Retinal pigment epithelial cell (primary cell): ENCODE data around the gene YY1AP1.
A peak's percentile ranks its signal among the peaks of the same experiment; 100 is the strongest.
"Not testable (repeated sequence)": the region's sequence is repeated elsewhere in the genome, so short reads cannot be mapped to it uniquely, and the experiment has no call there.

Experiments
- DNase-seq: peaks from one replicate; pipeline ENCODE4 v3.0.0-alpha.2; 2010; ENCODE audit warnings: low read depth
- H3K4me3 ChIP-seq: 2 replicates; pipeline ENCODE4 v1.5.1; 2011; ENCODE audit warnings: mild to moderate bottlenecking, low read length, control low read depth, moderate library complexity
- TF ChIP-seq, protein P1 (sequence below): conservative IDR thresholded peaks from 2 replicates; pipeline ENCODE4 v1.5.1; 2011; ENCODE audit warnings: low read depth, low read length, control low read depth, inconsistent platforms

Gene YY1AP1

DNA sequence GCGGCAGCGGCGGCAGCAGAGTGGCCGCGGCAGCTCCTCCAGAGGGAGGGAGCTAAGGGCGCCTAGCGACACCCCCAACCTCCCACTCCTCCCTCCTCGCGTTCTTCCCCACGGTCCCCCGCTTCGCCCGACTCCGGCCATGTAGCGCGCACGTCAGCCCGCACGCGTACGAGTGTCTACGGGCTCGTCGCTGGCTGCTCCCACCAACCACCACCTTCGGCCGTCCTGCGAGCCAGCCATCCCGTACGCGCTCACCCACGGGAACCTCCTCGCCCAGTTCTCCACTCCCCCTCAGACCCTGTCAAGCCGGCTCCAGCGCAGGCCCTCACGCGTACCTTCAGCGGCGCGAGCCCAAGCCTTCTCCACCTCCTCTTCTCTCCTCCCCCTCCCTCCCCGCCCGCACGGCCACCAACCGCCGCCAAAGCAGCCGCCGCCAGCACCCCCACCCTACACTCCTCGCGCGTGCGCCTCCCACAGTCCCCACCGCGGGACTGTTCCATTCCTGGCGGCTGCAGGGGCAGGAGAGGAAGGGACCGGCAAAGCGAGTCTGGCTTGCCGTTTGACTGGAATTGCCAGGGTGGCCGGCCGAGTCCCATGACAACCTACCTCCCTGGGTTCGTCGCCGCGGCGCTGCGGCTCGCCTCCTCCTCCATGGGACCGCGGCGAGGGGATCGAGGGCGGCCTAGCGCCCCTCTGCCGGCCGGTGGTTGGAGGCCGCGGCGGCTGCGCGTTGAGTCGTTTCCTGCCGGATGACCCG is at the start of gene YY1AP1:
Gene YY1AP1 (minus strand): TSS at position 451 of the 757 bp plus-strand sequence. CDS start 8,338 bp downstream, outside the sequence.
- DNase-seq: peak; percentile 57
- TF ChIP-seq, protein P1, sequence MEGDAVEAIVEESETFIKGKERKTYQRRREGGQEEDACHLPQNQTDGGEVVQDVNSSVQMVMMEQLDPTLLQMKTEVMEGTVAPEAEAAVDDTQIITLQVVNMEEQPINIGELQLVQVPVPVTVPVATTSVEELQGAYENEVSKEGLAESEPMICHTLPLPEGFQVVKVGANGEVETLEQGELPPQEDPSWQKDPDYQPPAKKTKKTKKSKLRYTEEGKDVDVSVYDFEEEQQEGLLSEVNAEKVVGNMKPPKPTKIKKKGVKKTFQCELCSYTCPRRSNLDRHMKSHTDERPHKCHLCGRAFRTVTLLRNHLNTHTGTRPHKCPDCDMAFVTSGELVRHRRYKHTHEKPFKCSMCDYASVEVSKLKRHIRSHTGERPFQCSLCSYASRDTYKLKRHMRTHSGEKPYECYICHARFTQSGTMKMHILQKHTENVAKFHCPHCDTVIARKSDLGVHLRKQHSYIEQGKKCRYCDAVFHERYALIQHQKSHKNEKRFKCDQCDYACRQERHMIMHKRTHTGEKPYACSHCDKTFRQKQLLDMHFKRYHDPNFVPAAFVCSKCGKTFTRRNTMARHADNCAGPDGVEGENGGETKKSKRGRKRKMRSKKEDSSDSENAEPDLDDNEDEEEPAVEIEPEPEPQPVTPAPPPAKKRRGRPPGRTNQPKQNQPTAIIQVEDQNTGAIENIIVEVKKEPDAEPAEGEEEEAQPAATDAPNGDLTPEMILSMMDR: no peak
- H3K4me3 ChIP-seq: peak within 1 kb of the TSS; percentile 91

DNA sequence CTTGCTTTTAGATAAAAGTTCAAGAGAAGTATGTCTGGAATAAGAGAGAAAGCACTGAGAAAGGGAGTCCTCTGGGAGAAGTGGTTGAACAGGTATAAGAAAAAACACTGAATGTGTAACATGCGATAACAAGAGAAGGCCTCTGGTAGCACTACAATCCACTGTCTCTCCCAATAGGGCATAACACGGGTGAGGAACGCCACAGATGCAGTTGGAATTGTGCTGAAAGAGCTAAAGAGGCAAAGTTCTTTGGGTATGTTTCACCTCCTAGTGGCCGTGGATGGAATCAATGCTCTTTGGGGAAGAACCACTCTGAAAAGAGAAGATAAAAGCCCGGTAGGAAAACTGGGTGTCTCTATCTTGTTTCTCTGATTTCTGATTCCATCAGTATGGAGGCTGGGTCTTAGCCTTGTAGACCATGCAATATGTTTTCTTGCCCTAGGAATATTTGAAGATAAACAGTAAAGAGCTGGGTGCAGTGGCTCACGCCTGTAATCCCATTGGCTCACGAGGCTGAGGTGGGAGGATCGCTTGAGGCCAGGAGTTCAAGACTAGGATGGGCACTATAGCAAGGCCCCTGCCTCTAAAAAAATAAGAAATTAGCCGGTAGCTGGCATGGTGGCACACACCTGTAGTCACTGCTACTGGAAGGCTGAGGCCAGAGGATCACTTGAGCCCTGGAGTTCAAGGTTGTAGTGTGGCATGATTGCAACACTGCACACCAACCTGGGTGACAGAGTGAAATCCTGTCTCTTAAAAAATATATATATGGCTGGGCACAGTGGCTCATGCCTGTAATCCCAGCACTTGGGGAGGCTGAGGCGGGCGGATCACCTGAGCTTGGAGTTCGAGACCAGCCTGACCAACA is 40.7 kb upstream of the YY1AP1 start:
- no peak overlapping the region for H3K4me3 ChIP-seq
- TF ChIP-seq, protein P1: peak; percentile 78
- no peak for DNase-seq

DNA sequence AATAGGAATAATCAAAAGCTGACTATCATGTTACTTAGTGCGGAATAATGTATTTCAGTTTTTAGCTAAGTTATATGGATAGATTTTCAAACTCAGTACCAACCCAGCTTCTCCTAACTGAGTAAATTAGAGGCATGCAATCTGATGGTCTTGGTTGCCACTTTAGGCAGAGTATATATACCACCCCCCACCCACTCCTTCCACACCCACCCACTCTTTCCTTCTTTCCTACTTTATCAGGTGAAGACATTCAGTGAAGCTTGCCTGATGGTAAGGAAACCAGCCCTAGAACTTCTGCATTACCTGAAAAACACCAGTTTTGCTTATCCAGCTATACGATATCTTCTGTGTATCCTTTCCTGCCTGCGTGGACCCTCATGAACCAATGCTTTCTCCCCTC is 36.6 kb upstream of the YY1AP1 start:
- TF ChIP-seq, protein P1: no peak
- no peak for DNase-seq

DNA sequence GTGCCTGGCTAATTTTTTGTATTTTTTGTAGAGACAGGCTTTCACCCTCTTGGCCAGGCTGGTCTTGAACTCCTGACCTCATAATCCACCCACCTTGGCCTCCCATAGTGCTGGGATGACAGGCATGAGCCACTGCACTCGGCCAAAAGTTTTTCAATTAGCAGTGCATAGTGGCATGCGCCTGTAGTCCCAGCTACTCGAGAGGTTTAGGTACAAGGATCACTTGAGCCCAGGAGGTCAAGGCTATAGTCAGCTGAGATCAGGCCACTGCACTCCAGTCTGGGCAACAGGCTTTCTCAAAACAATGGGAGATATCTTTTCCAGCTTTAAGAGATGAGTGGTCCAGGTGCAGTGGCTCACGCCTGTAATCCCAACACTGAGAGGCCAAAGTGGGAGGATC is 31.1 kb upstream of the YY1AP1 start:
- no peak for DNase-seq
- TF ChIP-seq, protein P1: no peak
- H3K4me3 ChIP-seq: no peak overlapping the region

More for the DNA sequence above, 36.6 kb upstream of the YY1AP1 start:
- H3K4me3 ChIP-seq: no peak overlapping the region

DNA sequence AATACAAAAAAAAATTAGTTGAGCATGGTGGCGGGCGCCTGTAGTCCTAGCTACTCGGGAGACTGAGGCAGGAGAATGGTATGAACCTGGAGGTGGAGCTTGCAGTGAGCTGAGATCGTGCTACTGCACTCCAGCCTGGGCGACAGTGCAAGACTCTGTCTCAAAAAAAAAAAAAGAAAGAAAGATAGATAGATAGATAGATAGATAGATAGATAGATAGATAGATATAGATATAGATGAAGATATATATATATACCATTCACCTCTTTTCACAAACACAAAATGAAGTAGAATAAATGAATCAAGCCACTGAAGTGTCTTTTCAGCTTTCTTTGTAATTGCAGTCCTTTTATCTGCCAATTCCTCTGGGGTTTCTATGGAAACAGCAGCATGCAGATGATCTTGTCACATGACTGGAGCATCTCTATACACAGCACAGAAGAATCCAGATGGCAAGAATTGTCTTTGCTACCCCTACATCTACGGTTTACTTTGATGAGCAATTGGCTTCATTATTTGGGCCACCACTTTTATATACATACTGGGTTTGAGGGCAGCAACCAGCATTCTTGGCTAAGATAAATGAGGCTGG is 30.0 kb upstream of the YY1AP1 start:
- H3K4me3 ChIP-seq, DNase-seq: not testable (repeated sequence)

DNA sequence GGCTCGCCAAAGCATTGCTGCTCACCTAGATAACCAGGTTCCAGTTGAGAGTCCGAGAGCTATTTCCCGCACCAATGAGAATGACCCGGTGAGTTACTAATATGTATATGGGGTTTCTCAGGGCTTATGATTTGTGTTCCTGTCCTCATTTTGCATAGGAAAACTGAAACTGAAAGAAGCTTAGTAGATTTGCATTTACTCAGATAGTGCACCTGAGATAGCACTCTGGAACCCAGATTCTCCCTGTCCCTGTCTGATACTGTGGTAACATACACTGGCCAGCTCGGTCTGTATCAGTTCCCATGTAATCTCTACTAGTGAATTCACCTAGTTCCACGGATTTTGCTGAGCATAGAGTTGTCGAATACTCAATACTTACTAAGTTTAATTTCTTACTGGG is 28.5 kb upstream of the YY1AP1 start:
- DNase-seq: no peak
- H3K4me3 ChIP-seq: no peak overlapping the region
- TF ChIP-seq, protein P1: no peak

DNA sequence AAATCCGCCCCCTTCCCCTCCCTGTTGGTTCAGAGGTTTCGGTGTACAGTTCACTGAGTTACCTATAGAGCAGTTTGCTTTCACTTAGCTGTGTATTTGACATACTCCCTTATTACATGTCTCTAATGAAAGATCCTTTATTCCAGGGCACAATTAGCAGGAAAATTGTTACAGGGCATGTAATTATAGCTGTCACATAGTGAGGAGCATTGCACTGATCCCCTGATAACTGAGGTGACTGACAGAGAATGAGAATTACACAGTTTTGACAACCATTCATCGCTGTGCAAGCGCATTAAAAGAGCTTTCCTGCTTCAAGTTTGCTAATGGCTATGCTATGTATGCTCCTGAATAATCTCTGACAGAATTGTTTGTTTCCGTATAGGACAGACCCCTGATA is 27.2 kb upstream of the YY1AP1 start:
- TF ChIP-seq, protein P1: no peak
- DNase-seq: no peak
- no peak overlapping the region for H3K4me3 ChIP-seq

- not testable (repeated sequence) for DNase-seq, H3K4me3 ChIP-seq
Measured at GRCh38 chr1:155715056-155715455, 26.5 kb upstream of the YY1AP1 start.
